NCI-H1105 treated with DMSO at 0.1 percent for 48 hours (cell line): Measurements from ENCODE around the gene KYAT1.
"Not testable (repeated sequence)": the region's sequence is repeated elsewhere in the genome, so short reads cannot be mapped to it uniquely, and the experiment has no call there.

Experiments
- DNase-seq: peaks from one replicate; lab custom pipeline; 2025; lab: John Stamatoyannopoulos, UW

Gene KYAT1

GRCh38 chr9:128885376-128885775 lies 3.6 kb upstream of the KYAT1 start:
- no peak for DNase-seq

- no peak for DNase-seq
These were observed 2.4 kb upstream of the KYAT1 start for GRCh38 chr9:128884164-128884563.

- no peak for DNase-seq
These were observed 1.2 kb upstream of the KYAT1 start for GRCh38 chr9:128882677-128883603.

- no peak for DNase-seq
These were observed 3.9 kb downstream of the KYAT1 start for GRCh38 chr9:128877852-128878251.

- not testable (repeated sequence) for DNase-seq
These were observed 10.8 kb downstream of the KYAT1 start for GRCh38 chr9:128870941-128871265.

GRCh38 chr9:128870128-128870940 lies 11.4 kb downstream of the KYAT1 start:
- DNase-seq = no peak

- peak; percentile 4 for DNase-seq
These were observed 18.1 kb downstream of the KYAT1 start for GRCh38 chr9:128863647-128864046.

- no peak for DNase-seq
These were observed 19.3 kb downstream of the KYAT1 start for GRCh38 chr9:128862401-128862851.

GRCh38 chr9:128861501-128861900 lies 20.2 kb downstream of the KYAT1 start:
- DNase-seq = no peak

GRCh38 chr9:128860937-128861336 lies 20.8 kb downstream of the KYAT1 start:
- DNase-seq = no peak

GRCh38 chr9:128858476-128858875 lies 23.3 kb downstream of the KYAT1 start:
- DNase-seq = not testable (repeated sequence)

GRCh38 chr9:128854454-128854853 lies 27.3 kb downstream of the KYAT1 start:
- not testable (repeated sequence) for DNase-seq

- DNase-seq = not testable (repeated sequence)
These were observed 29.1 kb downstream of the KYAT1 start for GRCh38 chr9:128852646-128853045.

GRCh38 chr9:128851779-128852600 lies 29.8 kb downstream of the KYAT1 start:
- DNase-seq = not testable (repeated sequence)

- DNase-seq = not testable (repeated sequence)
These were observed 30.7 kb downstream of the KYAT1 start for GRCh38 chr9:128851024-128851423.

GRCh38 chr9:128847803-128848202 lies 33.9 kb downstream of the KYAT1 start:
- DNase-seq = no peak

GRCh38 chr9:128846680-128847030 lies 35.1 kb downstream of the KYAT1 start:
- no peak for DNase-seq

- peak; percentile 91 for DNase-seq
These were observed 36.4 kb downstream of the KYAT1 start for GRCh38 chr9:128845186-128845931.

- DNase-seq = not testable (repeated sequence)
These were observed 38.6 kb downstream of the KYAT1 start for GRCh38 chr9:128843171-128843570.

- DNase-seq = no peak
These were observed 39.9 kb downstream of the KYAT1 start for GRCh38 chr9:128841694-128842492.
